Lower leg skin (tissue), 4 donors: ENCODE results near the gene EMP2. TPM values are rescaled to one million over a fixed set of nuclear protein-coding genes. Genes with fewer than 3 reads are reported as not detected.
A peak's percentile ranks its signal among the peaks of the same experiment; 100 is the strongest.

Experiments used
- DNase-seq, 2 donors: peaks; one replicate each; pipeline ENCODE4 v3.0.0-alpha.2; 2019; ENCODE audit warnings: low spot score in 2 of 2
- H3K4me3 ChIP-seq: fragments of 200-600 bp; sonication (generic); 2 replicates; pipeline ENCODE4 v1.5.1; 2017; ENCODE audit warnings: mild to moderate bottlenecking, low read depth; ENCODE audit not compliant: poor library complexity, severe bottlenecking
- CTCF ChIP-seq, 3 donors: fragments of 450-650 bp; IDR thresholded peaks; one replicate each; pipeline ENCODE4 v1.5.1; 2016; ENCODE audit warnings: antibody characterized with exemption in 3 of 3, mild to moderate bottlenecking in 3 of 3, moderate library complexity in 2 of 3
- POLR2A ChIP-seq, 2 donors: fragments of 450-650 bp; IDR thresholded peaks; one replicate each; pipeline ENCODE4 v1.6.1; 2016 to 2017; ENCODE audit warnings: antibody characterized with exemption in 2 of 2, mild to moderate bottlenecking in 1 of 2, moderate library complexity in 1 of 2
- WGBS, 2 donors: methylation state at CpG; one replicate each; pipeline ENCODE4 v1.1.5; 2018; 5-methylcytosine and 5-hydroxymethylcytosine counted together
- intact Hi-C: fragments of 100-400 bp; cut with DNase I; formaldehyde crosslinking; loops from one replicate; pipeline ENCODE4 v1.15.0; 2023; ENCODE audit warnings: low total_unique reads
- total RNA-seq, 4 donors: library from RNA; depleted of rRNA; stranded (reverse); fragments of >200 nt; gene quantifications; one replicate each; pipeline ENCODE4 v1.1.0, GENCODE V29; 2016

EMP2 gene
- total RNA-seq, 4 donors from 2014 or later, result 74.1 to 167 (median 104) TPM

DNA sequence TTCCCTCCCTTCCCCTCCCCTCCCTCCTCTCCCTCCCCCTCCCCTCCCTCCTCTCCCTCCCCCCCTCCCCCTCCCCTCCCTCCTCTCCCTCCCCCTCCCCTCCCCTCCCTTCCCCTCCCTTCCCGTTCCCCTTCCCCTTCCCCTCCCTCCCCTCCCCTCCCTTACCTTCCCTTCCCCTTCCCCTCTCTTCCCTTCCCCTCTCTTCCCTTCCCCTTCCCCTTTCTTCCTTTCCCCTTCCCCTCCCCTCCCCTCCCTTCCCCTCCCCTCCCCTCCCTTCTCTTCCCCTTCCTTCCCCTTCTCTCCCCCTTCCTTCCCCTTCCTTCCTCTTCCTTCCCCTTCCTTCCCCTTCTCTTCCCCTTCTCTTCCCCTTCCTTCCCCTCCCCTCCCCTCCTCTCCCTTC is 61.1 kb downstream of the EMP2 start:
- WGBS, 2 donors, result no CpG with 5 or more reads among the region's 1 CpG
- DNase-seq, result no peak
- H3K4me3 ChIP-seq, result no peak overlapping the region
- intact Hi-C loops, result no loop called here
- TF ChIP-seq POLR2A (IDR thresholded peaks at IDR 0.05), result no peak
- no peak for TF ChIP-seq CTCF (IDR thresholded peaks at IDR 0.05)

- 84 to 89% methylated on average over 7 of the region's 7 CpGs for WGBS, 2 donors
- DNase-seq, result no peak
- no peak overlapping the region for H3K4me3 ChIP-seq
- intact Hi-C loops, result no loop called here
- TF ChIP-seq POLR2A (IDR thresholded peaks at IDR 0.05) (no peak), CTCF (IDR thresholded peaks at IDR 0.05) (no peak)
These were observed 61.8 kb downstream of the EMP2 start for GRCh38 chr16:10518479-10519041.

DNA sequence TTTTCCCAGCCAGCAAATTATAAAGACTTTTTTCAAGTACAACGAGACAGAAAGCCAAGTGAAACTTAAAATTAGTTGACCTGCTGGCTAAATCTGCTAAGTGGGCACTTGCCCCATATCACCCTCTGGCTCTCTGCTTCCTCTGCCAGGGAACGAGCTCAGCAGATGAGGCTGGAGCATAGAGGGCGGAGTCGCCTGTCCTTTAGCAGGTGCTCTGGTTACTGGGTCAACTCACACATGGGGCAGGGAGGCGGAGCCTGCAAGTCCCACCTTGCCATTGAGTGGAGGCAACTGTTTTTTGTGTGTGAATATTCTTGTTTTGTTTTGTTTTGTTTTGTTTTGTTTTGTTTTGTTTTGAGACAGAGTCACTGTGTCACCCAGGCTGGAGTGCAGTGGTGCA is 62.5 kb downstream of the EMP2 start:
- H3K4me3 ChIP-seq, result no peak overlapping the region
- no peak for DNase-seq
- TF ChIP-seq POLR2A (IDR thresholded peaks at IDR 0.05) (no peak), CTCF (IDR thresholded peaks at IDR 0.05) (no peak)
- intact Hi-C loops, result no loop called here
- 76 to 78% methylated on average over 5 of the region's 5 CpGs for WGBS, 2 donors

DNA sequence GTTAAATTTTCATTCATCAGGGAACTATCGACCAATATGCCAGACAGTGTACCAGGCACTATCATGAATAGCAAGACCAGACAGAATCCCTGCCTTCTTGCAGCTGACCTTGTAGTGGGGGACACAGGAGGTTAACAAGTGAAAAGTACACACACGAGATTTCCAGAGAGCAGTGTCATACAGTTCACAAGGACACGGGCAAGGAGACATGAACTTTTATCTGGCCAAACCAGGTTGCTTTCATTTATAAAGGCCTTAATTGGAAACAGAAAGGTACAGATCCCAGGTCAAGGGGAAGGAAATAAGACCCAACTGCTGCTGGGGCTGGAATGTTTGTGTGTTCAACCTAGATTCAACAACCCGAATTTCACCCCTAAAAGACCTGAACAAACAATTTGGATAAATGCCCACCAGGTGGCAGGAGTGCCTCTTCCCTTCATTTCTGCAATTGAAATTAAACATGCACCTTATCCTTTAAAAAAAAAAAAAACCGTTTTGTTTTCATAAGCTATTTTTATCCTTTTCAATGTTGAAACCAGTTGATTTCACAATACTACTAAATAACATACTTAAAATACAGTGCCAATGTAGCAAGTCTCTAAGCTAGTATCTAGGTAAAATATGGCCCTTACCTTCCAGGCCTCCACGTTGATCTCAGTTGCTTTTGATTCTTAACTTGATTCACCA is 65.9 kb downstream of the EMP2 start:
- no peak overlapping the region for H3K4me3 ChIP-seq
- WGBS, 2 donors, result 32 to 34% methylated on average over 6 of the region's 6 CpGs
- peak; percentile 52 to 77 for DNase-seq
- intact Hi-C loops, result loop anchor here (5.0 kb wide), 1 partner anchor 223 kb away; no protein-coding TSS in a partner anchor
- no peak for TF ChIP-seq POLR2A (IDR thresholded peaks at IDR 0.05)
- no peak for TF ChIP-seq CTCF (IDR thresholded peaks at IDR 0.05)

- TF ChIP-seq POLR2A (IDR thresholded peaks at IDR 0.05), result no peak
- WGBS, 2 donors, result 88 to 95% methylated on average over 1 of the region's 1 CpG
- intact Hi-C loops, result loop anchor here (5.0 kb wide), 1 partner anchor 225 kb away; no protein-coding TSS in a partner anchor
- no peak overlapping the region for H3K4me3 ChIP-seq
- no peak for DNase-seq
These were observed 68.6 kb downstream of the EMP2 start for GRCh38 chr16:10511829-10512228.

DNA sequence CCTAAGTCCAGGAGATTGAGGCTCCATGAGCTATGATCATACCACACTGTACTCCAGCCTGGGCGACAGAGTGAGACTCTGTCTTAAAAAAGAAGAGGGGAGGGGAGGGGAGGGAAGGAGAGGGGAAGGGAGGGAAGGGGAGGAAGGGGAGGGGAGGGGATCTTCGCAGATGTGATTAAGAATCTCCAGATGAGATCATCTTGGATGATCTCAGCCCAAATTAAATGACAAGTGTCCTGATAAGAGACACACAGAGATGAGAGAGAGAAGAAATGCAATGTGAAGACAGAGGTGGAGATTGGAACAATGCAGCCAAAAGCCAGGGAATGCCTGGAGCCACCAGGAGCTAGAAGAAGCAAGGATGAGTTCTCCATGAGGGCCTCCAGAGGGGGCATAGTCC is 70.1 kb downstream of the EMP2 start:
- WGBS, 2 donors, result 50 to 55% methylated on average over 2 of the region's 2 CpGs
- H3K4me3 ChIP-seq, result no peak overlapping the region
- intact Hi-C loops, result loop anchor here (5.0 kb wide), 1 partner anchor 227 kb away; no protein-coding TSS in a partner anchor
- DNase-seq, result no peak
- TF ChIP-seq POLR2A (IDR thresholded peaks at IDR 0.05) (no peak), CTCF (IDR thresholded peaks at IDR 0.05) (no peak)
